Measurements from ENCODE around the gene EPHB2.

The EPHB2 gene

DNA sequence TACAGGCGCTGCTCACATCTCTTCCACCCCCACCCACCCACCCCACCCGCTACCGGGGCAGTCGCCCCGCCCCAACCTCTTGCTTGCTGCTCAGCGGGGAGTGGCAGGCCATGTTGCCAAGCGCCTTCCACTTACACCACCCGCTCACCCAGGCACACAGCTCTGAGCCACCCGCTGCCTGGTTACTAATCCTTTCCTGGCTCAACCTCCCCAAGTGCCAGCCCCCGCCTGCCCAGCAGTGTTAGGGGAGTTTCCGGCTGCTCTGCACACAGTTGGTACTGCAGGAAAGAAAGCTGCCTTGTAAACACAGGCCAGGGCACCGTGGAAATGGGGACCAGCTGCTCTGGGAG is 205.8 kb downstream of the EPHB2 start:
- TF ChIP-seq ZBTB7A (IDR thresholded peaks at IDR 0.05; ENCODE audit: low read depth) (no peak), EGR1 (IDR thresholded peaks at IDR 0.05) (no peak), RAD21 (IDR thresholded peaks at IDR 0.05; ENCODE audit: low read depth) (no peak), EP300 (IDR thresholded peaks at IDR 0.05; ENCODE audit: borderline replicate concordance) (no peak), TCF12 (IDR thresholded peaks at IDR 0.05; ENCODE audit: low read depth) (no peak), NFIC (IDR thresholded peaks at IDR 0.05) (no peak), TEAD4 (IDR thresholded peaks at IDR 0.05) (no peak)
- TF ChIP-seq, protein P1, sequence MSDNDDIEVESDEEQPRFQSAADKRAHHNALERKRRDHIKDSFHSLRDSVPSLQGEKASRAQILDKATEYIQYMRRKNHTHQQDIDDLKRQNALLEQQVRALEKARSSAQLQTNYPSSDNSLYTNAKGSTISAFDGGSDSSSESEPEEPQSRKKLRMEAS (IDR thresholded peaks at IDR 0.05), result no peak

DNA sequence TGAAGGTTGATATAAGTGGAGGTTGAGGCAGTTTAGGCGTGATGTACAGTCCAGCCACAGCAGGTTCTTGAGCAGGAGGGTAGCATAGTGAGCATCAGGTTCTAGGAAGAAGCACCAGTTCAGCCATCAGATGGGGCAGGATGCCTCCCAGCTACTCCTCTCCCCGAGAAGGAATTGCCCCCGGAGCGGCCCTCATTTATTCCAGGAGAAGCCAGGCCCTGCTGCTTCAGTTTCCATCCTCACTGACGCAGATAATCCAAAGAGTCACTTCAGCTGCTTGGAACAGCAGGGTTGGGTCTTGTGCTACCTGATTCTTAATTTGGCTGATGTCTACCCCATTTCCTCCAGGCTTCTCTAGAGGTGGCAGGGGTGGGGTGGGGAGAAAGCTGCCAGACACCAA is 207.3 kb downstream of the EPHB2 start:
- TF ChIP-seq, protein P2, sequence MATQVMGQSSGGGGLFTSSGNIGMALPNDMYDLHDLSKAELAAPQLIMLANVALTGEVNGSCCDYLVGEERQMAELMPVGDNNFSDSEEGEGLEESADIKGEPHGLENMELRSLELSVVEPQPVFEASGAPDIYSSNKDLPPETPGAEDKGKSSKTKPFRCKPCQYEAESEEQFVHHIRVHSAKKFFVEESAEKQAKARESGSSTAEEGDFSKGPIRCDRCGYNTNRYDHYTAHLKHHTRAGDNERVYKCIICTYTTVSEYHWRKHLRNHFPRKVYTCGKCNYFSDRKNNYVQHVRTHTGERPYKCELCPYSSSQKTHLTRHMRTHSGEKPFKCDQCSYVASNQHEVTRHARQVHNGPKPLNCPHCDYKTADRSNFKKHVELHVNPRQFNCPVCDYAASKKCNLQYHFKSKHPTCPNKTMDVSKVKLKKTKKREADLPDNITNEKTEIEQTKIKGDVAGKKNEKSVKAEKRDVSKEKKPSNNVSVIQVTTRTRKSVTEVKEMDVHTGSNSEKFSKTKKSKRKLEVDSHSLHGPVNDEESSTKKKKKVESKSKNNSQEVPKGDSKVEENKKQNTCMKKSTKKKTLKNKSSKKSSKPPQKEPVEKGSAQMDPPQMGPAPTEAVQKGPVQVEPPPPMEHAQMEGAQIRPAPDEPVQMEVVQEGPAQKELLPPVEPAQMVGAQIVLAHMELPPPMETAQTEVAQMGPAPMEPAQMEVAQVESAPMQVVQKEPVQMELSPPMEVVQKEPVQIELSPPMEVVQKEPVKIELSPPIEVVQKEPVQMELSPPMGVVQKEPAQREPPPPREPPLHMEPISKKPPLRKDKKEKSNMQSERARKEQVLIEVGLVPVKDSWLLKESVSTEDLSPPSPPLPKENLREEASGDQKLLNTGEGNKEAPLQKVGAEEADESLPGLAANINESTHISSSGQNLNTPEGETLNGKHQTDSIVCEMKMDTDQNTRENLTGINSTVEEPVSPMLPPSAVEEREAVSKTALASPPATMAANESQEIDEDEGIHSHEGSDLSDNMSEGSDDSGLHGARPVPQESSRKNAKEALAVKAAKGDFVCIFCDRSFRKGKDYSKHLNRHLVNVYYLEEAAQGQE (IDR thresholded peaks at IDR 0.05; ENCODE audit: low read depth), result no peak
- TF ChIP-seq NFIC (IDR thresholded peaks at IDR 0.05) (no peak), EP300 (IDR thresholded peaks at IDR 0.05; ENCODE audit: borderline replicate concordance) (no peak), RAD21 (IDR thresholded peaks at IDR 0.05; ENCODE audit: low read depth) (no peak), CEBPB (IDR thresholded peaks at IDR 0.05) (no peak), TAF1 (IDR thresholded peaks at IDR 0.05; ENCODE audit: low read depth) (no peak), TEAD4 (IDR thresholded peaks at IDR 0.05) (no peak), FOXM1 (IDR thresholded peaks at IDR 0.05; ENCODE audit: borderline replicate concordance, low read depth) (no peak), CREB1 (IDR thresholded peaks at IDR 0.05; ENCODE audit: low read depth) (no peak), ZBTB7A (IDR thresholded peaks at IDR 0.05; ENCODE audit: low read depth) (no peak), EGR1 (IDR thresholded peaks at IDR 0.05) (no peak), TCF12 (IDR thresholded peaks at IDR 0.05; ENCODE audit: low read depth) (no peak), YY1 (IDR thresholded peaks at IDR 0.05; ENCODE audit: low read depth) (no peak)
- TF ChIP-seq, protein P1 (IDR thresholded peaks at IDR 0.05), result no peak
- TF ChIP-seq, protein P3, sequence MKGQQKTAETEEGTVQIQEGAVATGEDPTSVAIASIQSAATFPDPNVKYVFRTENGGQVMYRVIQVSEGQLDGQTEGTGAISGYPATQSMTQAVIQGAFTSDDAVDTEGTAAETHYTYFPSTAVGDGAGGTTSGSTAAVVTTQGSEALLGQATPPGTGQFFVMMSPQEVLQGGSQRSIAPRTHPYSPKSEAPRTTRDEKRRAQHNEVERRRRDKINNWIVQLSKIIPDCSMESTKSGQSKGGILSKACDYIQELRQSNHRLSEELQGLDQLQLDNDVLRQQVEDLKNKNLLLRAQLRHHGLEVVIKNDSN (IDR thresholded peaks at IDR 0.05), result no peak

DNA sequence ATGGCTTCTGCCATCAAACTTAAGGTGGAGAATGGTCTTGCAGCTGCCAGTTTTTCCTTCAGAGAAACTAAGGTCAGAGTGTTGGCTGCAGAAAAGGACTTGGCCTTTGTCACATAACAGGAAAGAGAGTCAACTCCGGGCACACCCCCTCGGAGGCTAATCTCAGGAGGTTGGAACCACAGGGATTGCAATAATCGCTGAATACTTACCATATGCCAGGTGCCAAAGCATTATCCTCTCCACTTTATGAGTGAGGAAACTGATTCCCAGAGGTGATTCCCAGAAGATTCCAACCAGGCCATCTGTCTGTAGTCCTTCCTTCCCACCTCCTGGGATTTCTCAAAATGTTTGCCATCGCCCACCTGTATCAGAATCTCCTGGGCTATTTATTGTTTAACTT is 208.0 kb downstream of the EPHB2 start:
- no peak for TF ChIP-seq CEBPB (IDR thresholded peaks at IDR 0.05)
- no peak for TF ChIP-seq TAF1 (IDR thresholded peaks at IDR 0.05; ENCODE audit: low read depth)
- TF ChIP-seq ZBTB7A (IDR thresholded peaks at IDR 0.05; ENCODE audit: low read depth), result no peak
- no peak for TF ChIP-seq FOXM1 (IDR thresholded peaks at IDR 0.05; ENCODE audit: borderline replicate concordance, low read depth)
- no peak for TF ChIP-seq YY1 (IDR thresholded peaks at IDR 0.05; ENCODE audit: low read depth)
- TF ChIP-seq, protein P1 (IDR thresholded peaks at IDR 0.05), result no peak
- no peak for TF ChIP-seq TEAD4 (IDR thresholded peaks at IDR 0.05)
- TF ChIP-seq EP300 (IDR thresholded peaks at IDR 0.05; ENCODE audit: borderline replicate concordance), result no peak
- no peak for TF ChIP-seq CREB1 (IDR thresholded peaks at IDR 0.05; ENCODE audit: low read depth)
- TF ChIP-seq, protein P2 (IDR thresholded peaks at IDR 0.05; ENCODE audit: low read depth), result no peak
- no peak for TF ChIP-seq TCF12 (IDR thresholded peaks at IDR 0.05; ENCODE audit: low read depth)
- no peak for TF ChIP-seq EGR1 (IDR thresholded peaks at IDR 0.05)
- TF ChIP-seq, protein P3 (IDR thresholded peaks at IDR 0.05), result no peak
- TF ChIP-seq NFIC (IDR thresholded peaks at IDR 0.05), result no peak
- no peak for TF ChIP-seq RAD21 (IDR thresholded peaks at IDR 0.05; ENCODE audit: low read depth)

DNA sequence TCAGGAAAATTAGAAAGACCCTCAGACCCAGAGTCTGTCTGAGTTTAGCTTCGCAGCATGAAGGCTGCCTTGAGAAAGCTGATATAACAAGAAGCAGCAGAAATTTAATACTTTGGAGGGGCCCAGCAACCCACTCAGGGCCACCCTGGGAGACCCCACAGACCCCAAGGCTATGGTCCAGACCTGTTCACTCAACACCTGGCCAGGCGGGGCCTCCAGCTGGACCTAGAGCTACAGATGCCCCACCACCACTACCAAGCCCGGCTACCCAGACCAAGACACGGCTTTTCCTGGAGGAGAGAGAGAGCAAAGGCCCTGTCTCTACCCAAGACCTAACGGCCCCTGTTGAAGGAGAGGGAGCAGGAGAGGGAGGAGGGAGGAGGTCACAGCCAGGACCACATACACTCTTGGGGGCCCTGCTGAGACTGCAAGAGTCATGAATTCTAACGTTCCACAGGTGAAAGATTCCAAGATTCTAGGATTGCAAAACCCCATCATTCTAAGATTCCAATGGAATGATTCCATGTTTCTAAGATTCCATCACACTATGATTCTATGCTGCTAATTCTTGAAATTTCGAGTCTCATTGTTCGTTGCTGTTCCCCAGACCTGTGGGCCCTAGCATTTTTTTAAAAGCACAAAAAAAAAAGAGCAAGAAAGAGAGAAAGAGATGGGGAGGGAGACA is 208.8 kb downstream of the EPHB2 start:
- no peak for TF ChIP-seq ZBTB7A (IDR thresholded peaks at IDR 0.05; ENCODE audit: low read depth)
- TF ChIP-seq CEBPB (IDR thresholded peaks at IDR 0.05), result 0 out of 2 replicates have a peak, but pooled peaks have one; percentile 34

DNA sequence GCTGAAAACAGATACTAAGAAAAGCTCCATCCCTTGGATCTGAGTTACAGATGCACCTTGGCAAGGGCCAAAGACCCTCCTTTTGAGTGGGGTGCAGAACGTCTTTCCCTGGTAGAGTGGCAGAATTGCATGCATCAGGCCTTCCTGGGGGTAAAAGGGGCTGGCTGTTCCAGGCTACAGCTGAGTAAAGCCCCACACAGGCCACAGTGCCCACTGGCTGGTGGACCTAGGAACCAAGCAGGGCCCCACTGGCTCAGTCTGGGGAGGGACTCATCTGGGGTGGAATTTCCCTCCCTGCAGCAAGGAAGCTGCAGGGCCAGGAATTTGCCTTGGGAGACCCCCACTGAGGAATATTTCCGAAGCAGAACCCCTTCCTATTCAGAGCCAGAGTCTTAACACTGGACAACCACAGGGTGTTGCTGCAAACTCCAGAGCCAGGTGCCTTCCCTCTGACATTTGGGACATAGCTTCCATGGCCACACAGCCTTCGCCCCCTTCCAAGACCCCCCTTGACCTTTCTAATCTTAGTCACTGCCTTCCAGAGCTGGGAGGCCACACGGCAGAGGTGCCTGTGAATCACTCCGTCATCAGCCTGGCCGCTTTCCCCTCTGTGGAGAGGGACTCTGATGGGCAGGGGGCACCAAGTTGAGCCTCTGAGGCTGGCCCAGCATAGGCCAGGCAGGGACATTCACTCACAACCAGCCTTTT is 209.5 kb downstream of the EPHB2 start:
- TF ChIP-seq EGR1 (IDR thresholded peaks at IDR 0.05) (no peak), FOXM1 (IDR thresholded peaks at IDR 0.05; ENCODE audit: borderline replicate concordance, low read depth) (no peak), CEBPB (IDR thresholded peaks at IDR 0.05) (no peak), TCF12 (IDR thresholded peaks at IDR 0.05; ENCODE audit: low read depth) (no peak), RAD21 (IDR thresholded peaks at IDR 0.05; ENCODE audit: low read depth) (no peak)

All from Ishikawa (cell line).